ENCODE measurements around the gene CDH8.

The CDH8 gene

GRCh38 chr16:61617219-61617783, 418.9 kb downstream of the CDH8 start:
- Histone ChIP-seq H3K9me3 (ENCODE audit: control insufficient read depth, low read length) (no peaks in the 10 kb centered on the region), H3K9ac (ENCODE audit: low read length) (no peak overlapping the region), H3K4me3 (ENCODE audit: insufficient read depth in 1 of 2, low read depth in 1 of 2, low read length in 2 of 2) (no peak overlapping the region), H3K36me3 (ENCODE audit: control insufficient read depth in 1 of 2, insufficient read depth in 2 of 2, low read depth in 1 of 2, low read length in 2 of 2) (no peaks in the 10 kb centered on the region), H2BK15ac (ENCODE audit: low read depth, poor library complexity, severe bottlenecking) (no peak overlapping the region), H3K4ac (ENCODE audit: low read depth in 1 of 2, low read length in 2 of 2) (no peak overlapping the region), H2BK5ac (ENCODE audit: low read depth, low read length, poor library complexity, severe bottlenecking) (no peak overlapping the region), H3K18ac (ENCODE audit: low read depth in 1 of 2, low read length in 2 of 2) (no peak overlapping the region), H3K14ac (ENCODE audit: low read length in 2 of 2) (no peak overlapping the region), H3K4me2 (ENCODE audit: low read length, poor library complexity, severe bottlenecking) (no peak overlapping the region), H4K91ac (ENCODE audit: low read length) (no peak overlapping the region), H2AFZ (ENCODE audit: low read depth, low read length) (no peak overlapping the region), H3K23ac (ENCODE audit: low read length in 2 of 2) (no peak overlapping the region), H2BK12ac (ENCODE audit: low read length in 2 of 2) (no peak overlapping the region), H3K27me3 (ENCODE audit: control insufficient read depth in 1 of 2, insufficient read depth in 1 of 2, low read length in 2 of 2) (no peaks in the 10 kb centered on the region), H4K8ac (ENCODE audit: low read length) (no peak overlapping the region), H3K4me1 (ENCODE audit: control insufficient read depth, insufficient read depth, low read depth, low read length) (no peaks in the 10 kb centered on the region), H2BK120ac (ENCODE audit: low read depth, low read length) (no peak overlapping the region), H3K27ac (ENCODE audit: low read length, poor library complexity, severe bottlenecking) (no peak overlapping the region), H2AK5ac (ENCODE audit: low read length, severe bottlenecking) (no peak overlapping the region), H3K79me1 (replicated peaks; ENCODE audit: low read length, poor library complexity, severe bottlenecking) (no peaks in the 10 kb centered on the region)
- WGBS, result 63% methylated on average over 5 of the region's 5 CpGs
- DNase-seq, result no peak

DNA sequence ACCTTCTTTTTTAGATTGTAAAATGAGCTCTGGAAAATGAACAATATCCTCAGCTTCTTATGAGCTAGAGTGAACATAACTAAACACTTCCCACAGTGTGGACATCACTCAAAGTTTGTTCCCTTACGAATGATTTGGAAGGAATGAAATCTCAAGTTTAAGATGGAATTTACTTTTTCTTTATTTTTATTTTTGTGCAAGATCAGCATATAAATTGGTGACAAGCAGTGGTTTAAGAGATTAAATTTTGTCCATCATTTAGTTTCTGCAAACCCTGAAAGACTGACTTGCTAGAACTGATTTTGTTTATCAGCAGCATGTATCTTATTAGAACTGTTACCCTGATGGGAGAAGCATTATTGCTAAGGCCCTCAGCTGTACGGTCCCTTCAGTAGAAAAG, 420.1 kb downstream of the CDH8 start:
- DNase-seq, result no peak
- no peaks in the 10 kb centered on the region for H3K9me3 ChIP-seq (ENCODE audit: control insufficient read depth, low read length)
- no peak overlapping the region for H2AK5ac ChIP-seq (ENCODE audit: low read length, severe bottlenecking)
- no peak overlapping the region for H2BK12ac ChIP-seq (ENCODE audit: low read length in 2 of 2)
- H3K9ac ChIP-seq (ENCODE audit: low read length), result no peak overlapping the region
- no peak overlapping the region for H3K18ac ChIP-seq (ENCODE audit: low read depth in 1 of 2, low read length in 2 of 2)
- H2BK5ac ChIP-seq (ENCODE audit: low read depth, low read length, poor library complexity, severe bottlenecking), result no peak overlapping the region
- H3K27me3 ChIP-seq (ENCODE audit: control insufficient read depth in 1 of 2, insufficient read depth in 1 of 2, low read length in 2 of 2), result no peaks in the 10 kb centered on the region
- H3K4me1 ChIP-seq (ENCODE audit: control insufficient read depth, insufficient read depth, low read depth, low read length), result no peaks in the 10 kb centered on the region
- no peaks in the 10 kb centered on the region for H3K36me3 ChIP-seq (ENCODE audit: control insufficient read depth in 1 of 2, insufficient read depth in 2 of 2, low read depth in 1 of 2, low read length in 2 of 2)
- no peak overlapping the region for H3K14ac ChIP-seq (ENCODE audit: low read length in 2 of 2)
- H3K79me1 ChIP-seq (replicated peaks; ENCODE audit: low read length, poor library complexity, severe bottlenecking), result no peaks in the 10 kb centered on the region
- no peak overlapping the region for H4K8ac ChIP-seq (ENCODE audit: low read length)
- WGBS, result 77% methylated on average over 1 of the region's 2 CpGs
- H2BK15ac ChIP-seq (ENCODE audit: low read depth, poor library complexity, severe bottlenecking), result no peak overlapping the region
- no peak overlapping the region for H3K4me3 ChIP-seq (ENCODE audit: insufficient read depth in 1 of 2, low read depth in 1 of 2, low read length in 2 of 2)
- no peak overlapping the region for H3K27ac ChIP-seq (ENCODE audit: low read length, poor library complexity, severe bottlenecking)
- H4K91ac ChIP-seq (ENCODE audit: low read length), result no peak overlapping the region
- no peak overlapping the region for H2AFZ ChIP-seq (ENCODE audit: low read depth, low read length)
- no peak overlapping the region for H3K4me2 ChIP-seq (ENCODE audit: low read length, poor library complexity, severe bottlenecking)
- H2BK120ac ChIP-seq (ENCODE audit: low read depth, low read length), result no peak overlapping the region
- no peak overlapping the region for H3K4ac ChIP-seq (ENCODE audit: low read depth in 1 of 2, low read length in 2 of 2)
- no peak overlapping the region for H3K23ac ChIP-seq (ENCODE audit: low read length in 2 of 2)

DNA sequence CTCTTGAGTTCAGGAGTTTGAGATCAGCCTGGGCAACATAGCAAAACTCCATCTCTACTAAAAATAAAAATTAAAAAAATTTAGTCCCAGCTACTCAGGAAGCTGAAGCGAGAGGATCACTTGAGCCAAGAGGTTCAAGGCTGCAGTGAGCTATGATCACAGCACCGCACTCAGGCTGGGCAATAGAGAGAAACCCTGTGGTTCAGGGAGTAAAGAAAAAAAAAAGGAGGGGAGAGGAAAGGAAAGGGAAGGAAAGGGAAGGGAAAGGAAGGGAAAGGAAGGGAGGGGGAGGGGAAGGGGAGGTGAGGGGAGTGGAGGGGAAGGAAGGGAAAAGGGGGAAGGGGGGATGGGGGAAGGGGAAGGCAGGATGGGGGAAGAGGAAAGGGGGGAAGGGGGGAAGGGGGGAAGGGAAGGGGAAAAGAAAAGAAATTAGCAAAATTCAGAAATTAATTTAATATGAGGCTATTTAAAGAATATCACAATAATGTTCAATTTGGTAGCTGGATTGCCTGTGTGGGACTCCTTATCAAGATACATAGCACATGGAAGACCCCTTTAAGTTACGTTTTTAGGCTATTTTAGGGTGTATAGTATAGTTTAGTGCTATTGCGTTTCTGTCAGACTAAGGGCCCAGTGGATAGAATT, 424.3 kb downstream of the CDH8 start:
- no peak overlapping the region for H3K4me2 ChIP-seq (ENCODE audit: low read length, poor library complexity, severe bottlenecking)
- no peak overlapping the region for H3K9ac ChIP-seq (ENCODE audit: low read length)
- no peak overlapping the region for H3K14ac ChIP-seq (ENCODE audit: low read length in 2 of 2)
- no peaks in the 10 kb centered on the region for H3K9me3 ChIP-seq (ENCODE audit: control insufficient read depth, low read length)
- H2BK15ac ChIP-seq (ENCODE audit: low read depth, poor library complexity, severe bottlenecking), result no peak overlapping the region
- no peak overlapping the region for H2BK5ac ChIP-seq (ENCODE audit: low read depth, low read length, poor library complexity, severe bottlenecking)
- no peaks in the 10 kb centered on the region for H3K27me3 ChIP-seq (ENCODE audit: control insufficient read depth in 1 of 2, insufficient read depth in 1 of 2, low read length in 2 of 2)
- no peak overlapping the region for H3K18ac ChIP-seq (ENCODE audit: low read depth in 1 of 2, low read length in 2 of 2)
- H2BK12ac ChIP-seq (ENCODE audit: low read length in 2 of 2), result no peak overlapping the region
- H3K4me3 ChIP-seq (ENCODE audit: insufficient read depth in 1 of 2, low read depth in 1 of 2, low read length in 2 of 2), result no peak overlapping the region
- 71% methylated on average over 4 of the region's 4 CpGs for WGBS
- H3K4me1 ChIP-seq (ENCODE audit: control insufficient read depth, insufficient read depth, low read depth, low read length), result no peaks in the 10 kb centered on the region
- DNase-seq, result no peak
- no peak overlapping the region for H2AK5ac ChIP-seq (ENCODE audit: low read length, severe bottlenecking)
- H4K91ac ChIP-seq (ENCODE audit: low read length), result no peak overlapping the region
- no peaks in the 10 kb centered on the region for H3K79me1 ChIP-seq (replicated peaks; ENCODE audit: low read length, poor library complexity, severe bottlenecking)
- H2BK120ac ChIP-seq (ENCODE audit: low read depth, low read length), result no peak overlapping the region
- H2AFZ ChIP-seq (ENCODE audit: low read depth, low read length), result no peak overlapping the region
- H4K8ac ChIP-seq (ENCODE audit: low read length), result no peak overlapping the region
- H3K23ac ChIP-seq (ENCODE audit: low read length in 2 of 2), result no peak overlapping the region
- no peaks in the 10 kb centered on the region for H3K36me3 ChIP-seq (ENCODE audit: control insufficient read depth in 1 of 2, insufficient read depth in 2 of 2, low read depth in 1 of 2, low read length in 2 of 2)
- H3K4ac ChIP-seq (ENCODE audit: low read depth in 1 of 2, low read length in 2 of 2), result no peak overlapping the region
- H3K27ac ChIP-seq (ENCODE audit: low read length, poor library complexity, severe bottlenecking), result no peak overlapping the region

- no peaks in the 10 kb centered on the region for H3K36me3 ChIP-seq (ENCODE audit: control insufficient read depth in 1 of 2, insufficient read depth in 2 of 2, low read depth in 1 of 2, low read length in 2 of 2)
- H3K14ac ChIP-seq (ENCODE audit: low read length in 2 of 2), result no peak overlapping the region
- DNase-seq, result no peak
- H2BK15ac ChIP-seq (ENCODE audit: low read depth, poor library complexity, severe bottlenecking), result no peak overlapping the region
- H3K4me2 ChIP-seq (ENCODE audit: low read length, poor library complexity, severe bottlenecking), result no peak overlapping the region
- H2BK5ac ChIP-seq (ENCODE audit: low read depth, low read length, poor library complexity, severe bottlenecking), result no peak overlapping the region
- no peaks in the 10 kb centered on the region for H3K79me1 ChIP-seq (replicated peaks; ENCODE audit: low read length, poor library complexity, severe bottlenecking)
- H3K9ac ChIP-seq (ENCODE audit: low read length), result no peak overlapping the region
- H2BK120ac ChIP-seq (ENCODE audit: low read depth, low read length), result no peak overlapping the region
- peaks cover 4% of the 10 kb centered on the region for H3K9me3 ChIP-seq (ENCODE audit: control insufficient read depth, low read length)
- no peak overlapping the region for H3K4me3 ChIP-seq (ENCODE audit: insufficient read depth in 1 of 2, low read depth in 1 of 2, low read length in 2 of 2)
- H4K8ac ChIP-seq (ENCODE audit: low read length), result no peak overlapping the region
- no peak overlapping the region for H4K91ac ChIP-seq (ENCODE audit: low read length)
- no peak overlapping the region for H2AFZ ChIP-seq (ENCODE audit: low read depth, low read length)
- H2BK12ac ChIP-seq (ENCODE audit: low read length in 2 of 2), result no peak overlapping the region
- no peak overlapping the region for H3K18ac ChIP-seq (ENCODE audit: low read depth in 1 of 2, low read length in 2 of 2)
- no peaks in the 10 kb centered on the region for H3K4me1 ChIP-seq (ENCODE audit: control insufficient read depth, insufficient read depth, low read depth, low read length)
- no peak overlapping the region for H3K27ac ChIP-seq (ENCODE audit: low read length, poor library complexity, severe bottlenecking)
- H3K27me3 ChIP-seq (ENCODE audit: control insufficient read depth in 1 of 2, insufficient read depth in 1 of 2, low read length in 2 of 2), result no peaks in the 10 kb centered on the region
- no peak overlapping the region for H2AK5ac ChIP-seq (ENCODE audit: low read length, severe bottlenecking)
- no peak overlapping the region for H3K23ac ChIP-seq (ENCODE audit: low read length in 2 of 2)
- no CpG with 5 or more reads among the region's 1 CpG for WGBS
- no peak overlapping the region for H3K4ac ChIP-seq (ENCODE audit: low read depth in 1 of 2, low read length in 2 of 2)
These were observed 429.7 kb downstream of the CDH8 start for GRCh38 chr16:61606581-61606980.

All from mesenchymal stem cell (in vitro differentiated cells and primary cell).